ENCODE results near the gene KMO.

Gene KMO

GRCh38 chr1:241542199-241542907 is 10.2 kb downstream of the KMO start:
- no peak for DNase-seq

GRCh38 chr1:241548008-241548407 is 15.8 kb downstream of the KMO start:
- DNase-seq: no peak

DNA sequence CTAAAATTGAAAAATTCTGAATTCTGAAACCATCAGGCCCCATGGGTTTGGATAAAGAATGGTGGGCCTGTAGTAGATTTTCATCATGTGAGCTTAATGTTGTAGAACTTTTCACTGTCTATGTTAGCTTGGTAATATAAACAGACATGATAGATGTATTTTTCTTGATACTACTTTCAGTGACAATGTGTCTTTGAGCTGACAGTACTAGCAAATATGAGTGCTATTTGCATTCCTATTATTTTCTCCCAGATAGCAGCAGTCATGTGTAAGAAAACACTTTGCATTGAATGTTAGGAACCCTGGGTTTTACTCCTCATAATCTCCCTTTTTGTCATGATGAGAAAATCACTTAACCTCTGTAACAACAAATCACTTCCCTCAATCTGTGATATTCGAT is 18.1 kb downstream of the KMO start:
- no peak for DNase-seq

- no peak for DNase-seq
These were observed 19.8 kb downstream of the KMO start for GRCh38 chr1:241551759-241552638.

DNA sequence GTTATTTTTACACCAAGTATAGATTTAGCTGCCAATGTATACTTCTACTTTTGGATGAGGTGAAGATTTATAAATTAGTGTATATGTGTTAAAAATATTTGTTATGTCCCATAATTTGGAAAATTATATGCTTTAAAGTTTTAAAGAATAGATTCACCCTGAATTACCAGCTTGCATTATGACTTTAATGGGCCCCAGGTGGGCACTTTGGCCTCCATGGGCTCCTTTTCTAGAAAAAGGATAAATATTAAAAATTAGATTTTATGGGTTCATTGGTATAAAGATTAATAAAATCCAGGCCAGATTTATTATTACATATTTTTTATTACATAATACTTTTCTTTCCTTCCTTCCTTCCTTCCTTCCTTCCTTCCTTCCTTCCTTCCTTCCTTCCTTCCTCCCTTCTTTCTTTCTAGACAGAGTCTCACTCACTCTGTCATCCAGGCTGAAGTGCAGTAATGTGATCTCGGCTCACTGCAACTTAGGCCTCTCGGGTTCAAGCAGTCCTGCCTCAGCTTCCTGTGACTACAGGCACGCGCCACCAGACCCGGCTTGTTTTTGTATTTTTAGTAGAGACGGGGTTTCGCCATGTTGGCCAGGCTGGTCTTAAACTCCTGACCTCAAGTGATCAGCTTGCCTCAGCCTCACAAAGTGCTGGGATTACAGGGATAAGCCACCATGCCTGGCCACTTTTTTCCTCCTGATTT is 21.9 kb downstream of the KMO start:
- no peak for DNase-seq

DNA sequence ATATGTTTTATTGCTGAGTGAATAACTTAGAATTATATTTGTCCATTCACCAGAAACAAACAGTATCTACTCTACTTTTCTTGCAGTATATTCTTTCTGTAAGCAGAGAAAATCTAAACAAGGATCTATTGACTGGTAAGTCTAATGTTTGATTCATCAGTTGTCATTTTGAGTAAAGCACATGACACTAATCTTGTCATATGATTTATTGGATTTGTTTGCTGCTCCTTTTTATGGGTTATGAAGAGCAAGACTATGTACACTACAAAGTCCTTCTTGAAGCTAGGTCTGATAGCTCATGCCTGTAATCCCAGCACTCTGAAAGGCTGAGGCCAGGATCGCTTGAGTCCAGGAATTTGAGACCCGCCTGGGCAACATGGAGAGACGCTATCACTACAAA is 23.3 kb downstream of the KMO start:
- DNase-seq: no peak

- no peak for DNase-seq
These were observed 24.9 kb downstream of the KMO start for GRCh38 chr1:241557031-241557430.

- DNase-seq: no peak
These were observed 25.5 kb downstream of the KMO start for GRCh38 chr1:241557551-241558193.

DNA sequence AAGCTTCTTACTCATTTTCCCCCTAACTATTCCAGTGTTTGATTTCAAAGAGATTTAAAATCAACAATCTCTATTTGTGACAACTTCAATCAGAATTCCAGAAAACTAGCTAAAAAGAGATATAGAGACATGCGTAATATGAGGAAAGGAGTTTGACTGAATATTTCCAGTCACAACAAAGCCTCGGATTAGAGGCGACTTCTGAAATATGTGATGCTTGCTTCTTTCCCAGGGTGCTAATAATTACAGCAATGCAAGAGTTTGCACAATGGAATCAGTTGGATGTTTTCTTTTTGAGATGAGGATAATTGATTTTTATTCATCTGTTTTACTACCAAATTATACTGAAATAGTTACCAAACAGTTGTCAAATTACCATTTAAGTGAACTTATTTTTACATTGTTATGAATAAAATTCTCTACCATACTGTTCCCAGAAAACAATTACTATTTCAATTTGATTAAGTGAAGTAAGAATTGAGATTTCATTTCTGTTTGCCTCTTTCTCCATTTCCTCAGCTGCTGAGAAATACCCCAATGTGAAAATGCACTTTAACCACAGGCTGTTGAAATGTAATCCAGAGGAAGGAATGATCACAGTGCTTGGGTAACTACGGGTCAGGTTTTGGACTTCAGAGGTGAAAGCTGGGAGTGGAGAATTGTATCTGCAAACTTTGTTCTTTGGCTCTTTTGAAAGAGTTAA is 28.1 kb downstream of the KMO start:
- DNase-seq: no peak

DNA sequence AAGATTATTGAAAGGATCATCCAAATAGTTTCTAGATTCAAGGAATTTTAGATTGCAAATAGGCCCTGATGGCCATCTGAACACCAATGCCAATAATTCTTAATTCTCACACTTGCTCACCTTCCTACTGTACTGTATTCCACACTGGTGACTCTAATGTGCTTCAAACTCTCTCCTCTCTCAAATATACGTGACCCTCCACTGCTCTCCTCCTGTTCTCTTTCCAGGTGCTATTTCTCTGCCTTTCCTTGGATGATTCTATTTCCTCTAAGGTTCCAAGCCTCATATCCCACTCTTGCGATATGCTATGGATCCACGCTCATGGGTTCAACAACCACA is 28.6 kb downstream of the KMO start:
- no peak for DNase-seq

GRCh38 chr1:241569848-241570247 is 37.7 kb downstream of the KMO start:
- DNase-seq: no peak

DNA sequence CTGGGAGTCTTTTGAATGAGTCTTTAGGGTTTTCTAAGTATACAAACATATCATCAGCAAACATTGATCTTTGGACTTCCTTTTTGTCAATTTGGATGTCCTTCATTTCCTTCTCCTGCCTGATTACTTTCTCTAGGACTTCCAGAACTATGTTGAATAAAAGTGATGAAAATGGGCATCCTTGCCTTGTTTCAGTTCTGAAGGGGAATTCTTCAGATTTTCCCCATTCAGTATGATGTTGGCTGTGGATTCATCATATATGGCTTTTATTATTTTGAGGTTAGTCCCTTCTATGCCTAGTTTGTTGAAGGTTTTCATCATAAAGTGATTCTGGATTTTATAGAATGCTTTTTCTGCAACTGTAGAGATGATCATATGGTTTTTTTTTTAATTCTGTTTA is 42.0 kb downstream of the KMO start:
- DNase-seq: no peak

DNA sequence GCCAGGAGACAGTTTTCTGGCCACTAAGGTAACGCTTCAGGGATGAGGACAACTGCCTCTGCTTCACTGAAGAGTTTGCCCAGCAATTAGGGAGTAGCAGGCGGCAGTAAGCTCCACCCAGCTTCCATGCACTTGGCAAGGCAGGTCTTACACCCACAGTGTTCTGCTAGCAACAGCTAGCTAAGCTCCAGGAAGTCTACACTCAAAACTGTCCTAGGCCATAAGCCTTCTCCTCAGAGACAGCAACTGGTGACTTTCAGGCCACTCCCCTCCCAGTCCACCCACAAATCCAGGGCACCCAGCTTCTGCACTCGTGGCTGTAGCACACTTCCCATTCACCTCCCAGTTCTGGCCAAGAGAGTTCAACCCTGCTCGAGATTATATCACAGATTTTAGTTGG is 47.3 kb downstream of the KMO start:
- DNase-seq: no peak

DNA sequence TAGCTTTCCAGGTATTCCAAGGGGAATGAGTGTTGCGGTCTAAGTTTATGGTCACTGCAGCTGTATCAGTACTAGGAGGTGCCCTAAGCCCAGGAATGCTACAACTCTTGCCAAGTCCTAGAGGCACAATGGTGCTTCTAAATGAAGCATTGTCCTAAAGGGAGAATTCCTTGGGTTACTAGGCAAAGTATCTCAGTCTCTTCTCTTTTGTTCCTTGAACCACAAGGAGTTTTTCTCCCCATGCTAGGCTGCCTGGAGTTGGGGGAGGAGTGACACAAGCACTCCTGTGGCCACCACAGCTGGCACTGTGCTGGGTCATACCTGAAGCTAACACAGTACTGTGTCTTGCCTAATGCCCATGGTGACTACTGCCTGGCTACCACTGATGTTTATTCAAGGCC is 50.7 kb downstream of the KMO start:
- DNase-seq: no peak

- DNase-seq: no peak
These were observed 54.8 kb downstream of the KMO start for GRCh38 chr1:241586905-241587512.

DNA sequence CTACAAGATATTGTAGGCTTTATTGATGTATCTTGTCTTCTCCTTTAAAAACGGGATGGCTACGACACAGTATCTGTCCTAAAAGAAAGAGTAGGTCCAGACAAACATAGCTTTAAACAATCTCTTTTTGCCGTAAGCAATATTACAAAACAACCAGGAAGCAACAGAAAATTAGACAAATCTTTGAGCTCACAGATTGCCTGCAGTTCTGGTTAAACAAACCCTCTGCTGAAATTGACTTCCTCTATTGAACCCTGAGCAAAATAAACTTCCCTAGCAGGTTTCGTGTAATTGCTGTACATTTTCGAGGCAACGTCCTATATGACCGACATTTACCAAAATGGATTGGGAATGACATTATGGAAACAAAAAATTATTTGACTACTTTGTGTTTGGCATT is 57.3 kb downstream of the KMO start:
- no peak for DNase-seq

DNA sequence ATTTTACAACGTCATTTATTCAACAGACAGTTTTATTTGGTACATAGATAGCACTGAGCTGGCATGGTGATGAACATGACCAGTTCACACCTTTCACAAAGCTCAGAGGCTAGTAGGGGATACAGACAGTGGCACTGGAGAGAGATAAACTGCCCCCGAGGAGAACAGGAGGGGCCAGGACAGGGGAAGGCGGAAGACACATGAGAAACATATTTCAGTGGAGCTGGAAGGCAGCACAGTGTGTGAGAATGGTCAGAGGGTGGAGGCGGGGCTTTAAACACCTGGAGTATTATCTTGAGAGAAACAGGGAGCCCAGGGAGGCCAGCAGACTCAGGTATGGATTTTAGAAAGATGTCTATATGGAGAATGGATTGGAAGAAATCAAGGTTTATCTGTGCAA is 58.5 kb downstream of the KMO start:
- no peak for DNase-seq

DNA sequence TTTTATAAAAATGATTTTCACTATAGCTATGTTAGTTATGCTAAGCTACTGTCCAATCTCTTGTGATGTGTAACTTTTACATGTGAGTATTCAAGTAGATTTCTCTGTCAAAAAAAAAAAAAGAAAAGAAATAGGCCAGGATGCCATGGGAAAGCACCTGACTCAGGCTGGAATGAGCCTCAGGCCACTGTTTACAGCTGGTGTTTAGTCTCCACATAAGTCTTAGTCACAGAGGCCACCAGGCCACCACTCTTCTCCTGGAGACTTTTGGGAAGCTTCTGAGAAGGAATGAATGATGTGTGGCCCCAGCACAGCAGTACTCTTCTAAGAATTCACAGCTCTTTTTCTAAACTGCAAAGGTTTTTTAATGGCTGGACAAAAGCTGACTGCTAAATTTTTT is 59.1 kb downstream of the KMO start:
- no peak for DNase-seq

GRCh38 chr1:241591736-241592135 is 59.6 kb downstream of the KMO start:
- DNase-seq: no peak

GRCh38 chr1:241592273-241592958 is 60.2 kb downstream of the KMO start:
- no peak for DNase-seq

- no peak for DNase-seq
These were observed 61.0 kb downstream of the KMO start for GRCh38 chr1:241593186-241593585.

- no peak for DNase-seq
These were observed 64.5 kb downstream of the KMO start for GRCh38 chr1:241596633-241597032.
